KOPT-K1 (cell line): Measurements from ENCODE around the gene ATP6V1G3.
"Not testable (repeated sequence)": the region's sequence is repeated elsewhere in the genome, so short reads cannot be mapped to it uniquely, and the experiment has no call there.

Experiments
- H3K27ac ChIP-seq: fragments of 200-600 bp; sonication (generic); 2 replicates; pipeline ENCODE4 v1.5.1; 2016; ENCODE audit warnings: antibody characterized with exemption, mild to moderate bottlenecking, low read depth, low read length; ENCODE audit not compliant: poor library complexity, severe bottlenecking
- H3K36me3 ChIP-seq: fragments of 200-600 bp; sonication (generic); 2 replicates; pipeline ENCODE4 v1.5.1; 2017; ENCODE audit warnings: antibody characterized with exemption, mild to moderate bottlenecking, low read length, moderate library complexity; ENCODE audit not compliant: insufficient read depth
- H3K9me3 ChIP-seq: fragments of 200-600 bp; sonication (generic); 2 replicates; pipeline ENCODE4 v1.5.1; 2017; ENCODE audit warnings: antibody characterized with exemption, low read length, mild to moderate bottlenecking; ENCODE audit not compliant: insufficient read depth, poor library complexity, severe bottlenecking

Gene ATP6V1G3, protein sequence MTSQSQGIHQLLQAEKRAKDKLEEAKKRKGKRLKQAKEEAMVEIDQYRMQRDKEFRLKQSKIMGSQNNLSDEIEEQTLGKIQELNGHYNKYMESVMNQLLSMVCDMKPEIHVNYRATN

DNA sequence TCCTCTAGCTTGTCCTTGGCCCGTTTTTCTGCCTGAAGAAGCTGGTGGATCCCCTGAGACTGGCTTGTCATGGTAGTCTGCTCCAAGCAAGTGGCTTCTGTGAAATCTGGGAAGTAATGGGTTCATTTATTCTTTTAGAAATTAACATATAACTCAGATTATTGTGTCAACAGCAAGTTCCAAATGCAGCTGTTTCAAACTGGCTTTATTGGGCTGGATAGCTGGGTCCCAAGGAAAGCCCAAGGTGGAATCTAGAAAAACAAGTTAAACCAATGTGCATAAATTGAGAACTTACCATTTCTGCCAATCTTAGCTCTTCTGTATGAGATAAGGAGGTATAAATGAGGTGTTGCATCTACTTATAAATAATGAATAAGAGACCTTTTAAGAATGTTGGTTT lies at the start of gene ATP6V1G3:
Gene ATP6V1G3 (minus strand): TSS at position 101 of the 400 bp plus-strand sequence. CDS start 30 bp downstream, at position 71.
- Histone ChIP-seq H3K36me3 (no peaks in the 10 kb centered on the region), H3K9me3 (no peaks in the 10 kb centered on the region), H3K27ac (no peak within 1 kb of the TSS)

GRCh38 chr1:198588845-198589244 lies 48.4 kb upstream of the ATP6V1G3 start:
- H3K27ac ChIP-seq, result no peak overlapping the region
- H3K36me3 ChIP-seq, result no peaks in the 10 kb centered on the region
- H3K9me3 ChIP-seq, result peaks cover 38% of the 10 kb centered on the region

- peaks cover 27% of the 10 kb centered on the region for H3K9me3 ChIP-seq
- no peak overlapping the region for H3K27ac ChIP-seq
- no peaks in the 10 kb centered on the region for H3K36me3 ChIP-seq
Measured at GRCh38 chr1:198584163-198584562, 43.7 kb upstream of the ATP6V1G3 start.

DNA sequence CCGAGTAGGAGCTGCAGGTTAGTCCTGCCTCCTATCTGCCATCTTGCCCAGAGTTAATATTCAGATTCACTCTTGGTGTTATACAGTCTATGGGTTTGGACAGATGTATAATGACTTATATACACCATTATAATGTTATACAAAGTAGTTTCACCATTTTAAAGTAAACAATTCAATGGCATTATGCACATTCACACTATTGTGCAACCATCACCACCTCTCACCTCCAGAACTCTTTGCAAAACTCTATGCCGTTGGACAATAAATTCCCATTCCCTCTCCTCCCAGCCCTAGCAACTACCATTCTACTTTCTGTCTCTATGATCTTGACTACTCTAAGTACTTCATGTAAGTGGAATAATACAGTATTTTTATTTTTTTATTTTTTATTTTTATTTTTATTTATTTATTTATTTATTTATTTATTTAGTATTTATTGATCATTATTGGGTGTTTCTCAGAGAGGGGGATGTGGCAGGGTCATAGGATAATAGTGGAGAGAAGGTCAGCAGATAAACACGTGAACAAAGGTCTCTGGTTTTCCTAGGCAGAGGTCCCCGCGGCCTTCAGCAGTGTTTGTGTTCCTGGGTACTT lies 42.8 kb upstream of the ATP6V1G3 start:
- H3K36me3 ChIP-seq, H3K27ac ChIP-seq: not testable (repeated sequence)
- peaks cover 19% of the 10 kb centered on the region for H3K9me3 ChIP-seq

DNA sequence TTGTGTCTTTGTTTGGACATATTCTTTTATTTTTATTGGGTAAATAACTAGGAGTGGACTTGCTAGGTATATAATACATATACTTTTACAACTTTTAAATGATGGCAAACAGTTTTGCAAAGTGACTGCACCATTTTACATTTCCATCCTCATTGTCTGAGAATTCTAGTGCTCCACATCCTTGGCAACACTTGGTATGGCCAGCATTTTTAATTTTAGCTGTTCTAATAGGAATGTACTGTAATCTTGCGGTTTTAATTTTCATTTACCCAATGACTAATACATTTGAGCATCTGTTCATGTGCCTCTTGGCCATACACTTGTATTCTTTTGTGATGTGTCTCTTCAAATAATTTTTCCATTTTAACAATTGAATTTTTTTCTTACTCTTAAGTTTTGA lies 37.0 kb upstream of the ATP6V1G3 start:
- no peaks in the 10 kb centered on the region for H3K36me3 ChIP-seq
- no peak overlapping the region for H3K27ac ChIP-seq
- H3K9me3 ChIP-seq, result no peaks in the 10 kb centered on the region

DNA sequence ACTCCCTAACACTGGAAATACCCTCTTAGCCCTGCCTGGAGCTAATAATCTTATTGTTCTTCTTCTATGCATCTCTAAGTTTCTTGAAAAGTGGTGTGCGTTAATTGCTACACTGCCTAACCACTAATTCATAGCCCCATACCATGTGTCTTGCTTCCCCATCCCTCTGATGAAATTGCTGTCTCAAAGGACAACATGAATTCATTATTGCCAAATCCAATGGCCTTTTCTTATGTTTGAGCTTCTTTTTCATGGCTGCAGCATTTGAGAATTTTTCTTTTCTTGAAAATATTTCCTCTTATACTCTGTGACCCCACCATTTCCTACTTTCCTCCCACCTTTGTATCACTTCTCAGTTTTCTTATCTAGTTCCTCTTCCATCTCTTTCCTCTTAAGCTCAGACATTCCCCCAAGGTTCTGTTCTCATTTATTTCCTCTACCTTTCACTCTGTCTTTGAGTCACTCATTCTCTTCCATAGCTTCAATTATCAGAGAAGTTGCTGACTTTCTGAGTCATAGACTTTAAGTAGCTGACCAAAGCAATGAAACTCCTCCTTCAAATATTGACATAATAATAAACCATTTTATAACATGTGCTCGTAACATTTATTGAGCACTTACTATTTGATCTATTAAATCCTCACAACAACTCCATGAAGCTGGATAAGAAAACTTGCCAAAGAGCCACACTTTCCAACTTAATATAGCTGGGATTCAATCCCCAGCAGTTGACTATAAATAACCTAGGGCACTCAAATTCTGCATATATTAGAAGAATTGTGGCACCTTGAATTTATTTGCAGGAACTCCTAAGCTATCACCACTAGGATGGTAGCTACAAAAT lies 35.5 kb upstream of the ATP6V1G3 start:
- Histone ChIP-seq H3K9me3 (no peaks in the 10 kb centered on the region), H3K27ac (no peak overlapping the region), H3K36me3 (no peaks in the 10 kb centered on the region)

GRCh38 chr1:198575292-198575691 lies 34.8 kb upstream of the ATP6V1G3 start:
- Histone ChIP-seq H3K9me3 (no peaks in the 10 kb centered on the region), H3K27ac (no peak overlapping the region), H3K36me3 (no peaks in the 10 kb centered on the region)

DNA sequence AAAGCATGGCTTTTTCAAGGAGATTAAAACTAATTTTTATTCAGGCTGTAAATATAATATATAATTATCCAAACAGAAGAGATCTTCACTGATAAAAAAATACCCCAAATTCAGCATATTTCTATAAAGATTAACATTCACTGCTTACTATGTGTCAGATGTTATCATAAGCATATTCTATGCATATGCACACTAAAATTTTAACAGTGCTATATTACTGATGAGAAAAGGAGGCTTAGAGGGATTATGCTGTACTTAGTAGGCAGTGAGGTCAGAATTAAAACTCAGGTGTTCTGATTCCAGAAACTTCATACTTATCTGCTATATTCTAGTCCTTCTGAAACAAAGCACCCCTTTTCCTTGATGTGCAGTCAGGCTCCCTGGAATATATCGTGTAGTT lies 33.8 kb upstream of the ATP6V1G3 start:
- Histone ChIP-seq H3K36me3 (no peaks in the 10 kb centered on the region), H3K9me3 (no peaks in the 10 kb centered on the region), H3K27ac (no peak overlapping the region)

DNA sequence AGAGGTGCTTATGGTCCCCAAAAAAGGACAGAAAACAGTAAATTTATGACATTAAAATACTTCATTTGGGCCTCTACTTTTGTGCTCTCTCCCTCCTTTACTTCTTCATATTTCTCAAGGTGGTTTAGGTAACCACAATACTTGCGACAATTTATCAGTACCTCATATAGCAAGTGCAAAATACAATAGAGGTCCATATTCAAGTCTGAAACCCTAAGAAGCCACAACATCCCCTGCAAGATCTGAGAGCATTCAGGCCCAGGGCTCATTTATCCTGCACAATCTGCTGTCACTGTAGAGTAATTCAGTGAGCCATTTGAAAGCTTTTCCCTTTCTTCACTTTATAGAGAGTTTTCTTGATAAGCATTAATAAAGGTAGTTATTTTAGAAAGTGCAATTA lies 24.2 kb upstream of the ATP6V1G3 start:
- H3K36me3 ChIP-seq, result no peaks in the 10 kb centered on the region
- no peaks in the 10 kb centered on the region for H3K9me3 ChIP-seq
- no peak overlapping the region for H3K27ac ChIP-seq

GRCh38 chr1:198564157-198564556 lies 23.7 kb upstream of the ATP6V1G3 start:
- Histone ChIP-seq H3K9me3 (no peaks in the 10 kb centered on the region), H3K27ac (no peak overlapping the region), H3K36me3 (no peaks in the 10 kb centered on the region)

DNA sequence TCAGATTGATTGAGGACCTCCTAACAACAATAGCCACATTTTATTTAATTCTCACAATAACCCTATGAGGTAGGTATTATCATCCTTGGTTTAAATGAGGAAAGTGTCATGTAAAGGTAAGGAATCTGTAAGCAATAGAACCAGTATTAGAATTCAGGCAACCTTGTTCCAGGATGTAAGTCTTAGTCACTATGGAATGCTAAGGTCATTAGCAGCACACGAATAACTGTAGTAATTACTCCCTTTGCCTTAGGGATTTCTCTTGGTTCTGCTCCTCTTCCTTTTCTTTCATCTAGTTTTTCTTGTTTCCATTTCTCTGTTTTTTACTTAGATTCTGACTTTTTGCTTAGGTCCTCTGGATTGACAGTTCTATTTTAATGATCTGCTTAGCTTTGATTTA lies 23.1 kb upstream of the ATP6V1G3 start:
- Histone ChIP-seq H3K27ac (no peak overlapping the region), H3K36me3 (no peaks in the 10 kb centered on the region), H3K9me3 (no peaks in the 10 kb centered on the region)

DNA sequence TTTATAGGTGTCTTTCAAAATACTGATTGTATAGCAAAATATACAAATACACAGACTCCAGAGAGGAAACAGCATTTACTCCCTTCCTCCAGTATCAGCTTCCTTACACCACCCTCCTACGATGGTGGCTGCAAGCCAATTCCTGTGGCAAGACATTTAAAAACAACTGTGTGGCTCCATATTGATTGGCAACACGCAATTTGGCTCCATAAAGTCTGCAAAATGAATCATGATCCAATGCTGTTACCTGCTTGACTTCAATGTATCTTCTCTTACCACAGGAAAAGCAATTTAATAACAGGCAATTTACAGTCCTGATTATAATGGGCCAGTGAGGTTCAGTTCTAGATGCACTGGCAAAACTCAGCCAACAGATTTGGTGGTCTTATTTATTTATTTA lies 19.7 kb upstream of the ATP6V1G3 start:
- H3K36me3 ChIP-seq, result no peaks in the 10 kb centered on the region
- H3K27ac ChIP-seq, result no peak overlapping the region
- no peaks in the 10 kb centered on the region for H3K9me3 ChIP-seq

GRCh38 chr1:198559362-198559761 lies 18.9 kb upstream of the ATP6V1G3 start:
- Histone ChIP-seq H3K36me3 (no peaks in the 10 kb centered on the region), H3K27ac (no peak overlapping the region), H3K9me3 (no peaks in the 10 kb centered on the region)

DNA sequence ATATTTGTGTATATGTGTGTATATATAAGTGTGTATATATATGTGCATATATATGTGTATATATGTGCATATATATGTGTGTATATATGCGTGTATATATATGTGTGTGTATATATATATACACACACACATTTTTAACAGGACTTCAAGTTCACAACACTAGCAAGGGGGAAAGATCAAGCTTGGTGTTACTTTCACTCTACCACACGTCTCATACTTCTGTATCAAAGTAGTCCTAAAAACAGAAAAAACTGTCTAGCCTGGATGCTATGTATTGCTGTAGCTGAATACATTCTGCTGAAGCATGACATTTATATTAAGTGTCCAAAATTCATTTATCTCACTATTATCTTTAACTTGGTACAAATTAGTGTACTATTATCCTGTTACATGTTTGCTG lies 17.9 kb upstream of the ATP6V1G3 start:
- Histone ChIP-seq H3K36me3 (no peaks in the 10 kb centered on the region), H3K9me3 (no peaks in the 10 kb centered on the region), H3K27ac (no peak overlapping the region)

GRCh38 chr1:198556971-198557370 lies 16.5 kb upstream of the ATP6V1G3 start:
- H3K36me3 ChIP-seq, result no peaks in the 10 kb centered on the region
- peak overlapping the region; percentile 78 for H3K27ac ChIP-seq
- no peaks in the 10 kb centered on the region for H3K9me3 ChIP-seq
